Spleen (tissue), 11 donors: ENCODE measurements around the gene IQGAP2. TPM values are rescaled to one million over a fixed set of nuclear protein-coding genes. Genes with fewer than 3 reads are reported as not detected.

Experiments used
- DNase-seq: peaks from one replicate; pipeline ENCODE4 v3.0.0-alpha.2; 2020
- H3K27ac ChIP-seq, 8 donors: fragments of 200-600 bp; sonication (generic) in 7 of 8; 1 replicate in 4 of 8; 2 replicates in 4 of 8; pipeline versions ENCODE4 v1.5.0 to v1.8.0; 2016 to 2021; ENCODE audit warnings: inconsistent platforms in 4 of 8, mild to moderate bottlenecking in 4 of 8, moderate library complexity in 1 of 8
- H3K27me3 ChIP-seq, 7 donors: fragments of 200-600 bp; sonication (generic) in 6 of 7; replicated peaks in 1 of 7; 1 replicate in 4 of 7; 2 replicates in 3 of 7; pipeline versions ENCODE4 v1.5.0 to v1.8.0; 2016 to 2021; ENCODE audit warnings: inconsistent platforms in 3 of 7, mild to moderate bottlenecking in 1 of 7
- H3K36me3 ChIP-seq, 6 donors: fragments of 200-600 bp; sonication (generic) in 5 of 6; 1 replicate in 4 of 6; 2 replicates in 2 of 6; pipeline versions ENCODE4 v1.5.0 to v1.8.0; 2016 to 2021; ENCODE audit warnings: inconsistent platforms in 2 of 6
- H3K4me1 ChIP-seq, 6 donors: fragments of 200-600 bp; sonication (generic) in 5 of 6; 1 replicate in 3 of 6; 2 replicates in 3 of 6; pipeline versions ENCODE4 v1.5.0 to v1.8.0; 2016 to 2021; ENCODE audit warnings: inconsistent platforms in 3 of 6
- H3K4me3 ChIP-seq, 8 donors: fragments of 200-600 bp; sonication (generic) in 7 of 8; 1 replicate in 4 of 8; 2 replicates in 4 of 8; pipeline versions ENCODE4 v1.5.0 to v1.8.0; 2016 to 2021; ENCODE audit warnings: inconsistent platforms in 4 of 8, mild to moderate bottlenecking in 4 of 8, moderate library complexity in 2 of 8
- H3K9me3 ChIP-seq, 8 donors: fragments of 200-600 bp; sonication (generic) in 7 of 8; 1 replicate in 4 of 8; 2 replicates in 4 of 8; pipeline versions ENCODE4 v1.5.0 to v1.8.0; 2016 to 2021; ENCODE audit warnings: inconsistent platforms in 4 of 8
- POLR2A ChIP-seq, 3 donors: fragments of 450-650 bp; IDR thresholded peaks; one replicate each; pipeline ENCODE4 v1.5.1; 2017; ENCODE audit warnings: antibody characterized with exemption in 3 of 3, mild to moderate bottlenecking in 1 of 3
- POLR2AphosphoS5 ChIP-seq, 3 donors: sonication (generic); formaldehyde crosslinking; IDR thresholded peaks; one replicate each; pipeline ENCODE4 v1.5.1; 2017; ENCODE audit warnings: antibody characterized with exemption in 3 of 3
- WGBS, 5 donors: extraction: QIAGEN DNeasy Blood & Tissue Kit in 3 of 5; methylation state at CpG; one replicate each; pipeline versions ENCODE4 v1.1.5 to v1.1.7; 2013 to 2018; 5-methylcytosine and 5-hydroxymethylcytosine counted together
- intact Hi-C: fragments of 100-400 bp; cut with DNase I; formaldehyde crosslinking; loops from one replicate; pipeline ENCODE4 v1.15.0; 2023; ENCODE audit warnings: low total_unique reads
- polyA plus RNA-seq, 3 donors: library from polyadenylated mRNA; stranded (reverse); fragments of 200-250 nt; gene quantifications; one replicate each; pipeline ENCODE4 v1.2.1, GENCODE V29; 2013
- total RNA-seq, 7 donors: library from RNA; depleted of rRNA in 3 of 7; stranded (reverse); fragments of >200 nt in 3 of 7; fragmentation: NEBNext Ultra II Directional in 4 of 7; extraction: Animal tissue kit (Norgen Biotek cat#: 25700) in 4 of 7; gene quantifications; one replicate each; pipeline versions ENCODE4 v1.1.0 to v1.2.1, GENCODE V29; 2016 to 2021
- TF ChIP-seq, protein P1 (sequence below), 11 experiments: fragments of 200-600 bp in 7 of 11; fragments of 450-650 bp in 4 of 11; sonication (generic) in 4 of 11; IDR thresholded peaks in 8 of 11; conservative IDR thresholded peaks in 3 of 11; 1 replicate in 7 of 11; 2 replicates in 4 of 11; pipeline versions ENCODE4 v1.4.0 to v1.8.0; 2016 to 2021; ENCODE audit warnings: antibody characterized with exemption in 11 of 11, inconsistent platforms in 4 of 11, mild to moderate bottlenecking in 1 of 11
- donor health status: healthy with polysubstance abuse.
- donor health status: DM: no; HTN: no; CAD: no; lungs with moderate emphysema.
- donor health status: DM: no; HTN: no; CAD: no.
- donor health status: Bipolar disorder and iron deficiency.
- donor health status: healthy.
- donor health status: DM: no; HTN: no; CAD: no.
- donor health status: DM: yes; HTN: yes; CAD: no.

IQGAP2 gene
- total and polyA plus RNA-seq, 10 donors, result 9.3 to 83.6 (median 52.8) TPM

- DNase-seq, result no peak
- 83 to 95% (median 87%) methylated on average over 3 of the region's 3 CpGs for WGBS, 5 donors
- intact Hi-C loops, result no loop called here
- H3K27ac ChIP-seq, result no peak overlapping the region
- H3K4me1 ChIP-seq, result peaks cover 0 to 4% (median 0%) of the 10 kb centered on the region in 6 donors
- TF ChIP-seq, protein P1, sequence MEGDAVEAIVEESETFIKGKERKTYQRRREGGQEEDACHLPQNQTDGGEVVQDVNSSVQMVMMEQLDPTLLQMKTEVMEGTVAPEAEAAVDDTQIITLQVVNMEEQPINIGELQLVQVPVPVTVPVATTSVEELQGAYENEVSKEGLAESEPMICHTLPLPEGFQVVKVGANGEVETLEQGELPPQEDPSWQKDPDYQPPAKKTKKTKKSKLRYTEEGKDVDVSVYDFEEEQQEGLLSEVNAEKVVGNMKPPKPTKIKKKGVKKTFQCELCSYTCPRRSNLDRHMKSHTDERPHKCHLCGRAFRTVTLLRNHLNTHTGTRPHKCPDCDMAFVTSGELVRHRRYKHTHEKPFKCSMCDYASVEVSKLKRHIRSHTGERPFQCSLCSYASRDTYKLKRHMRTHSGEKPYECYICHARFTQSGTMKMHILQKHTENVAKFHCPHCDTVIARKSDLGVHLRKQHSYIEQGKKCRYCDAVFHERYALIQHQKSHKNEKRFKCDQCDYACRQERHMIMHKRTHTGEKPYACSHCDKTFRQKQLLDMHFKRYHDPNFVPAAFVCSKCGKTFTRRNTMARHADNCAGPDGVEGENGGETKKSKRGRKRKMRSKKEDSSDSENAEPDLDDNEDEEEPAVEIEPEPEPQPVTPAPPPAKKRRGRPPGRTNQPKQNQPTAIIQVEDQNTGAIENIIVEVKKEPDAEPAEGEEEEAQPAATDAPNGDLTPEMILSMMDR (IDR thresholded peaks at IDR 0.05 in 8 of 11, conservative IDR thresholded peaks at IDR 0.05 in 3 of 11), result no peak
- TF ChIP-seq POLR2A (IDR thresholded peaks at IDR 0.05), result no peak
- TF ChIP-seq POLR2AphosphoS5 (IDR thresholded peaks at IDR 0.05), result no peak
- no peaks in the 10 kb centered on the region for H3K9me3 ChIP-seq
- no peak overlapping the region for H3K4me3 ChIP-seq
- H3K36me3 ChIP-seq, result no peaks in the 10 kb centered on the region
- no peaks in the 10 kb centered on the region for H3K27me3 ChIP-seq
These were observed 26.8 kb upstream of the IQGAP2 start for GRCh38 chr5:76376148-76376865.

GRCh38 chr5:76376866-76377230 is 26.2 kb upstream of the IQGAP2 start:
- intact Hi-C loops, result no loop called here
- H3K27me3 ChIP-seq, result no peaks in the 10 kb centered on the region
- 78 to 98% (median 87%) methylated on average over 3 of the region's 3 CpGs for WGBS, 5 donors
- no peak for DNase-seq
- H3K4me1 ChIP-seq, result peaks cover 0 to 4% (median 0%) of the 10 kb centered on the region in 6 donors
- H3K9me3 ChIP-seq, result no peaks in the 10 kb centered on the region
- no peak overlapping the region for H3K27ac ChIP-seq
- H3K36me3 ChIP-seq, result no peaks in the 10 kb centered on the region
- TF ChIP-seq POLR2AphosphoS5 (IDR thresholded peaks at IDR 0.05), result no peak
- TF ChIP-seq, protein P1 (IDR thresholded peaks at IDR 0.05 in 8 of 11, conservative IDR thresholded peaks at IDR 0.05 in 3 of 11), result no peak
- H3K4me3 ChIP-seq, result no peak overlapping the region

GRCh38 chr5:76378355-76378754 is 24.7 kb upstream of the IQGAP2 start:
- H3K4me3 ChIP-seq, result no peak overlapping the region
- no peaks in the 10 kb centered on the region for H3K27me3 ChIP-seq
- no peak for TF ChIP-seq POLR2AphosphoS5 (IDR thresholded peaks at IDR 0.05)
- TF ChIP-seq, protein P1 (IDR thresholded peaks at IDR 0.05 in 8 of 11, conservative IDR thresholded peaks at IDR 0.05 in 3 of 11), result no peak
- no peak for TF ChIP-seq POLR2A (IDR thresholded peaks at IDR 0.05)
- H3K9me3 ChIP-seq, result no peaks in the 10 kb centered on the region
- WGBS, 5 donors, result 93 to 100% (median 93%) methylated on average over 6 of the region's 6 CpGs
- peaks cover 0 to 4% (median 0%) of the 10 kb centered on the region in 6 donors for H3K4me1 ChIP-seq
- DNase-seq, result no peak
- no peak overlapping the region for H3K27ac ChIP-seq
- H3K36me3 ChIP-seq, result no peaks in the 10 kb centered on the region
- intact Hi-C loops, result no loop called here

- Histone ChIP-seq H3K4me1 (peaks cover 0 to 4% (median 0%) of the 10 kb centered on the region in 6 donors), H3K36me3 (no peaks in the 10 kb centered on the region), H3K27me3 (no peaks in the 10 kb centered on the region), H3K27ac (no peak overlapping the region), H3K9me3 (no peaks in the 10 kb centered on the region), H3K4me3 (no peak overlapping the region)
- WGBS, 5 donors, result 36 to 46% (median 42%) methylated on average over 5 of the region's 5 CpGs
- DNase-seq, result no peak
- intact Hi-C loops, result no loop called here
- TF ChIP-seq, protein P1 (IDR thresholded peaks at IDR 0.05 in 8 of 11, conservative IDR thresholded peaks at IDR 0.05 in 3 of 11), result no peak
- TF ChIP-seq POLR2AphosphoS5 (IDR thresholded peaks at IDR 0.05) (no peak), POLR2A (IDR thresholded peaks at IDR 0.05) (no peak)
These were observed 23.8 kb upstream of the IQGAP2 start for GRCh38 chr5:76379316-76379715.
